Activated T-helper 1 cell treated with anti-CD3 and anti-CD28 coated beads, Interleukin-2, amount 50 U/mL, for 16 hours (primary cell): ENCODE data around the gene ARHGEF4.
A peak's percentile ranks its signal among the peaks of the same experiment; 100 is the strongest.

Experiments used
- DNase-seq, 2 donors: peaks; one replicate each; pipeline ENCODE4 v3.0.0-alpha.2; 2020; ENCODE audit warnings: low read depth in 1 of 2, low spot score in 1 of 2

The ARHGEF4 gene

GRCh38 chr2:130915595-130916437, 79.1 kb downstream of the ARHGEF4 start:
- DNase-seq = no peak

- no peak for DNase-seq
Observed at GRCh38 chr2:130916438-130916705, 79.7 kb downstream of the ARHGEF4 start.

- no peak for DNase-seq
Observed at GRCh38 chr2:130917006-130917688, 80.4 kb downstream of the ARHGEF4 start.

- no peak for DNase-seq
Observed at GRCh38 chr2:130918393-130918792, 81.7 kb downstream of the ARHGEF4 start.

- peak; percentile 23 to 54 for DNase-seq
Observed at GRCh38 chr2:130920415-130921163, 83.9 kb downstream of the ARHGEF4 start.

GRCh38 chr2:130921164-130921476, 84.4 kb downstream of the ARHGEF4 start:
- DNase-seq = no peak

GRCh38 chr2:130922417-130922816, 85.7 kb downstream of the ARHGEF4 start:
- DNase-seq = no peak

- no peak for DNase-seq
Observed at GRCh38 chr2:130928385-130928784, 91.7 kb downstream of the ARHGEF4 start.

- no peak for DNase-seq
Observed at GRCh38 chr2:130930740-130931659, 94.3 kb downstream of the ARHGEF4 start.

GRCh38 chr2:130933501-130933900, 96.8 kb downstream of the ARHGEF4 start:
- no peak for DNase-seq

GRCh38 chr2:130936451-130936850, 99.7 kb downstream of the ARHGEF4 start:
- DNase-seq = no peak

- no peak for DNase-seq
Observed at GRCh38 chr2:130947967-130948366, 111.3 kb downstream of the ARHGEF4 start.

- no peak for DNase-seq
Observed at GRCh38 chr2:130949954-130950353, 113.2 kb downstream of the ARHGEF4 start.

- DNase-seq = no peak
Observed at GRCh38 chr2:130951018-130951417, 114.3 kb downstream of the ARHGEF4 start.

GRCh38 chr2:130954873-130955272, 118.2 kb downstream of the ARHGEF4 start:
- DNase-seq = no peak

- no peak for DNase-seq
Observed at GRCh38 chr2:130957915-130958314, 121.2 kb downstream of the ARHGEF4 start.

GRCh38 chr2:130963196-130963848, 126.6 kb downstream of the ARHGEF4 start:
- DNase-seq = no peak

- DNase-seq = no peak
Observed at GRCh38 chr2:130963849-130964793, 127.4 kb downstream of the ARHGEF4 start.

GRCh38 chr2:130964931-130965330, 128.2 kb downstream of the ARHGEF4 start:
- DNase-seq = no peak
